ENCODE data around the gene LRP2.

Gene LRP2

DNA sequence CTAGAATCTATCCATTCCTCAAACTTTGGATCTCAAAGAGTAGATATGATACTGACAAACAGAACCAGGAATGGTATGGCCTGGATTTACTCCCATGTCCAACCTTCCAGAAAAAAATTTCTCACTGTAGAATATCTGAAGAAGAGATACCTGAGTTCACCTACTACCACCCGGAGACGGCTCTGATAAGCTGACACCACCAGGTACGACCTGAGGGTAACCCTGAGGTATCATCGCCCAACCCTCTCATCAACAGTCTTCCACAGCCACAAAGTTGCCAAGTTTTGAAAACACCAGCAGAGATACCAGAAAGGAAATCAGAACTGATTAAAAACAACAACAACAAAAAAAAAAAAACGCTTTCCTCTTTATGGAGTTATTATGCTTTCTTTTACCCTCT is 102.9 kb downstream of the LRP2 start:
- no peaks in the 10 kb centered on the region for H3K4me1 ChIP-seq (ENCODE audit: control insufficient read depth, insufficient read depth, low read length)
- H3K9me3 ChIP-seq (ENCODE audit: control insufficient read depth, insufficient read depth, low read depth, low read length): no peaks in the 10 kb centered on the region
- CTCF ChIA-PET: interaction anchor here (0.7 to 1.7 kb wide), 3 partner anchors 19 to 550 kb away, joined by 4 to 5 read pairs (median 4); no protein-coding TSS in a partner anchor
- no peak overlapping the region for H3K4me3 ChIP-seq (ENCODE audit: low read depth, low read length)
- POLR2A ChIA-PET: interaction anchor here (0.6 kb wide), 1 partner anchor 103 kb away, joined by 4 read pairs; no protein-coding TSS in a partner anchor
- no peak overlapping the region for H3K27ac ChIP-seq (ENCODE audit: extremely low read depth, low read depth, low read length)
- TF ChIP-seq ZNF677 (tag by site-specific recombination; IDR thresholded peaks at IDR 0.05) (no peak), ZNF843 (tag by site-specific recombination; IDR thresholded peaks at IDR 0.05) (no peak), ZNF214 (tag by site-specific recombination; IDR thresholded peaks at IDR 0.05; ENCODE audit: borderline replicate concordance) (no peak), ZNF302 (tag by site-specific recombination; IDR thresholded peaks at IDR 0.05; ENCODE audit: low read depth) (no peak), ZFP41 (tag by site-specific recombination; IDR thresholded peaks at IDR 0.05; ENCODE audit: borderline replicate concordance) (no peak), ZNF366 (tag by site-specific recombination; conservative IDR thresholded peaks at IDR 0.05) (no peak), ZNF121 (tag by site-specific recombination; IDR thresholded peaks at IDR 0.05) (no peak), ZNF37A (tag by site-specific recombination; IDR thresholded peaks at IDR 0.05) (no peak), ZNF776 (tag by site-specific recombination; IDR thresholded peaks at IDR 0.05; ENCODE audit: borderline replicate concordance) (no peak), HOXC10 (CRISPR knock-in tag; IDR thresholded peaks at IDR 0.05) (no peak)
- TF ChIP-seq, protein P1, sequence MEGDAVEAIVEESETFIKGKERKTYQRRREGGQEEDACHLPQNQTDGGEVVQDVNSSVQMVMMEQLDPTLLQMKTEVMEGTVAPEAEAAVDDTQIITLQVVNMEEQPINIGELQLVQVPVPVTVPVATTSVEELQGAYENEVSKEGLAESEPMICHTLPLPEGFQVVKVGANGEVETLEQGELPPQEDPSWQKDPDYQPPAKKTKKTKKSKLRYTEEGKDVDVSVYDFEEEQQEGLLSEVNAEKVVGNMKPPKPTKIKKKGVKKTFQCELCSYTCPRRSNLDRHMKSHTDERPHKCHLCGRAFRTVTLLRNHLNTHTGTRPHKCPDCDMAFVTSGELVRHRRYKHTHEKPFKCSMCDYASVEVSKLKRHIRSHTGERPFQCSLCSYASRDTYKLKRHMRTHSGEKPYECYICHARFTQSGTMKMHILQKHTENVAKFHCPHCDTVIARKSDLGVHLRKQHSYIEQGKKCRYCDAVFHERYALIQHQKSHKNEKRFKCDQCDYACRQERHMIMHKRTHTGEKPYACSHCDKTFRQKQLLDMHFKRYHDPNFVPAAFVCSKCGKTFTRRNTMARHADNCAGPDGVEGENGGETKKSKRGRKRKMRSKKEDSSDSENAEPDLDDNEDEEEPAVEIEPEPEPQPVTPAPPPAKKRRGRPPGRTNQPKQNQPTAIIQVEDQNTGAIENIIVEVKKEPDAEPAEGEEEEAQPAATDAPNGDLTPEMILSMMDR (tag by site-specific recombination; IDR thresholded peaks at IDR 0.05): no peak
- TF ChIP-seq, protein P2, sequence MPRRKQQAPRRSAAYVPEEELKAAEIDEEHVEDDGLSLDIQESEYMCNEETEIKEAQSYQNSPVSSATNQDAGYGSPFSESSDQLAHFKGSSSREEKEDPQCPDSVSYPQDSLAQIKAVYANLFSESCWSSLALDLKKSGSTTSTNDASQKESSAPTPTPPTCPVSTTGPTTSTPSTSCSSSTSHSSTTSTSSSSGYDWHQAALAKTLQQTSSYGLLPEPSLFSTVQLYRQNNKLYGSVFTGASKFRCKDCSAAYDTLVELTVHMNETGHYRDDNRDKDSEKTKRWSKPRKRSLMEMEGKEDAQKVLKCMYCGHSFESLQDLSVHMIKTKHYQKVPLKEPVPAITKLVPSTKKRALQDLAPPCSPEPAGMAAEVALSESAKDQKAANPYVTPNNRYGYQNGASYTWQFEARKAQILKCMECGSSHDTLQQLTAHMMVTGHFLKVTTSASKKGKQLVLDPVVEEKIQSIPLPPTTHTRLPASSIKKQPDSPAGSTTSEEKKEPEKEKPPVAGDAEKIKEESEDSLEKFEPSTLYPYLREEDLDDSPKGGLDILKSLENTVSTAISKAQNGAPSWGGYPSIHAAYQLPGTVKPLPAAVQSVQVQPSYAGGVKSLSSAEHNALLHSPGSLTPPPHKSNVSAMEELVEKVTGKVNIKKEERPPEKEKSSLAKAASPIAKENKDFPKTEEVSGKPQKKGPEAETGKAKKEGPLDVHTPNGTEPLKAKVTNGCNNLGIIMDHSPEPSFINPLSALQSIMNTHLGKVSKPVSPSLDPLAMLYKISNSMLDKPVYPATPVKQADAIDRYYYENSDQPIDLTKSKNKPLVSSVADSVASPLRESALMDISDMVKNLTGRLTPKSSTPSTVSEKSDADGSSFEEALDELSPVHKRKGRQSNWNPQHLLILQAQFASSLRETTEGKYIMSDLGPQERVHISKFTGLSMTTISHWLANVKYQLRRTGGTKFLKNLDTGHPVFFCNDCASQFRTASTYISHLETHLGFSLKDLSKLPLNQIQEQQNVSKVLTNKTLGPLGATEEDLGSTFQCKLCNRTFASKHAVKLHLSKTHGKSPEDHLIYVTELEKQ (tag by site-specific recombination; IDR thresholded peaks at IDR 0.05; ENCODE audit: borderline replicate concordance): no peak
- TF ChIP-seq, protein P3, sequence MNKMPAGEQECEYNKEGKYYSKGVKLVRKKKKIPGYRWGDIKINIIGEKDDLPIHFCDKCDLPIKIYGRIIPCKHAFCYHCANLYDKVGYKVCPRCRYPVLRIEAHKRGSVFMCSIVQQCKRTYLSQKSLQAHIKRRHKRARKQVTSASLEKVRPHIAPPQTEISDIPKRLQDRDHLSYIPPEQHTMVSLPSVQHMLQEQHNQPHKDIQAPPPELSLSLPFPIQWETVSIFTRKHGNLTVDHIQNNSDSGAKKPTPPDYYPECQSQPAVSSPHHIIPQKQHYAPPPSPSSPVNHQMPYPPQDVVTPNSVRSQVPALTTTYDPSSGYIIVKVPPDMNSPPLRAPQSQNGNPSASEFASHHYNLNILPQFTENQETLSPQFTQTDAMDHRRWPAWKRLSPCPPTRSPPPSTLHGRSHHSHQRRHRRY (tag by site-specific recombination; IDR thresholded peaks at IDR 0.05): no peak
- TF ChIP-seq, protein P4, sequence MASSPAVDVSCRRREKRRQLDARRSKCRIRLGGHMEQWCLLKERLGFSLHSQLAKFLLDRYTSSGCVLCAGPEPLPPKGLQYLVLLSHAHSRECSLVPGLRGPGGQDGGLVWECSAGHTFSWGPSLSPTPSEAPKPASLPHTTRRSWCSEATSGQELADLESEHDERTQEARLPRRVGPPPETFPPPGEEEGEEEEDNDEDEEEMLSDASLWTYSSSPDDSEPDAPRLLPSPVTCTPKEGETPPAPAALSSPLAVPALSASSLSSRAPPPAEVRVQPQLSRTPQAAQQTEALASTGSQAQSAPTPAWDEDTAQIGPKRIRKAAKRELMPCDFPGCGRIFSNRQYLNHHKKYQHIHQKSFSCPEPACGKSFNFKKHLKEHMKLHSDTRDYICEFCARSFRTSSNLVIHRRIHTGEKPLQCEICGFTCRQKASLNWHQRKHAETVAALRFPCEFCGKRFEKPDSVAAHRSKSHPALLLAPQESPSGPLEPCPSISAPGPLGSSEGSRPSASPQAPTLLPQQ (tag by site-specific recombination; IDR thresholded peaks at IDR 0.05): no peak
- peaks cover 0 to 4% of the 10 kb centered on the region in 2 experiments; a peak in 1 of 3 replicates for H3K36me3 ChIP-seq (ENCODE audit: control insufficient read depth in 2 of 2, insufficient read depth in 1 of 2, low read length in 2 of 2)

DNA sequence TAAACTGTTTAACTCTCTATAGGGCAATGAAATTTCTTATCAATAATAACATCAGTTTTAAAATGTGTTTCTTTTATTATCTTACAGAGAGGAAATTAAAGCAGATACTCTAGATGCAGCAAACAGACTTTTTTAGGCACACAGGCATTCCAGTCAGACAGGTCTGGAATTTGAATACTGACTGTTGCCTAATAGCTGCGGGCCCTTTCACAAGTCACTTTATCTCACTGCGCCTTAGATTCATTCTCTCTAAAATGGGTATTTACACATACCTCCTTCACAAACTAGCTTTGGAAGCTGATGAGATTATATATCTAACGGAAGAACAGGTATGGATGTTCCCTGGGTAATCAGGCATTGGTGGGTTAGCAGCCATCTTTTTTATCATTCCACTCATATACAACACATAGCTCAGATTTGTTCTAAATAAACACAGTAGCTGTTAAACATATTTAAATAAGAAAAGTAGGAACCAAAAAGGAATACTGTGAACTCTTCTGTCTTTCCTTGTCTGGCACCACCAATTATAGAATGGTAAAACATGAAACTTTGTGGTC is 104.2 kb downstream of the LRP2 start:
- Histone ChIP-seq H3K27ac (ENCODE audit: extremely low read depth, low read depth, low read length) (no peak overlapping the region), H3K9me3 (ENCODE audit: control insufficient read depth, insufficient read depth, low read depth, low read length) (no peaks in the 10 kb centered on the region), H3K4me1 (ENCODE audit: control insufficient read depth, insufficient read depth, low read length) (no peaks in the 10 kb centered on the region), H3K4me3 (ENCODE audit: low read depth, low read length) (no peak overlapping the region), H3K36me3 (ENCODE audit: control insufficient read depth in 2 of 2, insufficient read depth in 1 of 2, low read length in 2 of 2) (peaks cover 0 to 4% of the 10 kb centered on the region in 2 experiments; a peak in 1 of 3 replicates)
- no peak for TF ChIP-seq ZNF155 (tag by site-specific recombination; IDR thresholded peaks at IDR 0.05)
- no peak for TF ChIP-seq ZNF548 (tag by site-specific recombination; IDR thresholded peaks at IDR 0.05)
- no peak for TF ChIP-seq ZNF2 (tag by site-specific recombination; IDR thresholded peaks at IDR 0.05)
- TF ChIP-seq, protein P5, sequence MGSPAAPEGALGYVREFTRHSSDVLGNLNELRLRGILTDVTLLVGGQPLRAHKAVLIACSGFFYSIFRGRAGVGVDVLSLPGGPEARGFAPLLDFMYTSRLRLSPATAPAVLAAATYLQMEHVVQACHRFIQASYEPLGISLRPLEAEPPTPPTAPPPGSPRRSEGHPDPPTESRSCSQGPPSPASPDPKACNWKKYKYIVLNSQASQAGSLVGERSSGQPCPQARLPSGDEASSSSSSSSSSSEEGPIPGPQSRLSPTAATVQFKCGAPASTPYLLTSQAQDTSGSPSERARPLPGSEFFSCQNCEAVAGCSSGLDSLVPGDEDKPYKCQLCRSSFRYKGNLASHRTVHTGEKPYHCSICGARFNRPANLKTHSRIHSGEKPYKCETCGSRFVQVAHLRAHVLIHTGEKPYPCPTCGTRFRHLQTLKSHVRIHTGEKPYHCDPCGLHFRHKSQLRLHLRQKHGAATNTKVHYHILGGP (tag by site-specific recombination; IDR thresholded peaks at IDR 0.05): no peak
- TF ChIP-seq, protein P6, sequence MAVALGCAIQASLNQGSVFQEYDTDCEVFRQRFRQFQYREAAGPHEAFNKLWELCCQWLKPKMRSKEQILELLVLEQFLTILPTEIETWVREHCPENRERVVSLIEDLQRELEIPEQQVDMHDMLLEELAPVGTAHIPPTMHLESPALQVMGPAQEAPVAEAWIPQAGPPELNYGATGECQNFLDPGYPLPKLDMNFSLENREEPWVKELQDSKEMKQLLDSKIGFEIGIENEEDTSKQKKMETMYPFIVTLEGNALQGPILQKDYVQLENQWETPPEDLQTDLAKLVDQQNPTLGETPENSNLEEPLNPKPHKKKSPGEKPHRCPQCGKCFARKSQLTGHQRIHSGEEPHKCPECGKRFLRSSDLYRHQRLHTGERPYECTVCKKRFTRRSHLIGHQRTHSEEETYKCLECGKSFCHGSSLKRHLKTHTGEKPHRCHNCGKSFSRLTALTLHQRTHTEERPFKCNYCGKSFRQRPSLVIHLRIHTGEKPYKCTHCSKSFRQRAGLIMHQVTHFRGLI (tag by site-specific recombination; IDR thresholded peaks at IDR 0.05): no peak
- no peak for TF ChIP-seq ZFP69B (tag by site-specific recombination; IDR thresholded peaks at IDR 0.05)
- no peak for TF ChIP-seq ZNF274 (IDR thresholded peaks at IDR 0.05; ENCODE audit: low read length)
- no peak for TF ChIP-seq ZNF274 (tag by site-specific recombination; IDR thresholded peaks at IDR 0.05; ENCODE audit: borderline replicate concordance)
- ChIA-PET CTCF (interaction anchor here (0.5 to 1.7 kb wide), 4 partner anchors 20 to 673 kb away, joined by 4 to 5 read pairs (median 4); no protein-coding TSS in a partner anchor), POLR2A (interaction anchor here (0.6 kb wide), 1 partner anchor 334 kb away, joined by 5 read pairs; no protein-coding TSS in a partner anchor)

Measured in HEK293 (cell line).